ENCODE data around the gene ABCC1. TPM values are rescaled to one million over a fixed set of nuclear protein-coding genes. Genes with fewer than 3 reads are reported as not detected.
A peak's percentile ranks its signal among the peaks of the same experiment; 100 is the strongest.

The ABCC1 gene
- polyA plus RNA-seq, 3 donors, result 1.4 to 23.6 (median 3.0) TPM

GRCh38 chr16:16032271-16032979, 83.0 kb downstream of the ABCC1 start:
- peaks cover 37 to 93% of the 10 kb centered on the region in 2 donors for H3K36me3 ChIP-seq (replicated peaks in 1 of 2; ENCODE audit: control insufficient read depth in 1 of 2, insufficient read depth in 2 of 2, low read length in 2 of 2)
- no peak overlapping the region for H3K27ac Mint-ChIP-seq
- no peaks in the 10 kb centered on the region for H3K79me2 ChIP-seq (ENCODE audit: insufficient read depth, low read length)
- H3K9ac ChIP-seq (ENCODE audit: insufficient read depth, low read length, poor library complexity, severe bottlenecking), result no peak overlapping the region
- H3K27ac ChIP-seq (ENCODE audit: low read depth in 1 of 2, low read length in 2 of 2), result no peak overlapping the region
- no peaks in the 10 kb centered on the region for H3K9me3 ChIP-seq (replicated peaks in 1 of 2; ENCODE audit: control insufficient read depth in 1 of 2, insufficient read depth in 1 of 2, low read length in 2 of 2)
- H3K4me3 Mint-ChIP-seq, result no peak overlapping the region
- peaks cover 16% of the 10 kb centered on the region for H3K4me1 Mint-ChIP-seq
- H3K4me1 ChIP-seq (ENCODE audit: control insufficient read depth in 1 of 2, insufficient read depth in 2 of 2, low read length in 2 of 2), result no peaks in the 10 kb centered on the region
- DNase-seq, result no peak
- intact Hi-C loops (cut with micrococcal nuclease), result no loop called here
- peaks cover 21% of the 10 kb centered on the region for H4K20me1 ChIP-seq (ENCODE audit: insufficient read depth, low read length)
- H3K4me2 ChIP-seq (replicated peaks; ENCODE audit: extremely low read depth, low read length, poor library complexity, severe bottlenecking), result no peak overlapping the region
- H3K27me3 Mint-ChIP-seq (ENCODE audit: low read depth in 3 of 3), result no peaks in the 10 kb centered on the region
- peaks cover 52 to 82% of the 10 kb centered on the region in 2 donors for H3K36me3 Mint-ChIP-seq
- no peak for TF ChIP-seq CTCF (IDR thresholded peaks at IDR 0.05)
- H3K4me3 ChIP-seq (replicated peaks in 1 of 3; ENCODE audit: low read depth in 2 of 3, low read length in 3 of 3), result no peak overlapping the region
- whole genome bisulfite sequencing (ENCODE audit: insufficient coverage), result 94% methylated on average over 4 of the region's 5 CpGs
- H3K27me3 ChIP-seq (ENCODE audit: control insufficient read depth in 2 of 2, insufficient read depth in 2 of 2, low read length in 2 of 2), result no peaks in the 10 kb centered on the region
- no peak overlapping the region for H2AFZ ChIP-seq (ENCODE audit: insufficient read depth, low read depth, low read length, poor library complexity, severe bottlenecking)
- H3K9me3 Mint-ChIP-seq, result peaks cover 0 to 1% (median 0%) of the 10 kb centered on the region in 7 donors

GRCh38 chr16:16033208-16033717, 83.8 kb downstream of the ABCC1 start:
- Mint-ChIP-seq H3K27ac (peak overlapping the region in 2 of 7 donors; percentile 40 to 58), H3K27me3 (ENCODE audit: low read depth in 3 of 3) (no peaks in the 10 kb centered on the region), H3K9me3 (peaks cover 0 to 1% (median 0%) of the 10 kb centered on the region in 7 donors), H3K4me1 (peaks cover 16% of the 10 kb centered on the region), H3K36me3 (peaks cover 55 to 85% of the 10 kb centered on the region in 2 donors), H3K4me3 (no peak overlapping the region)
- H2AFZ ChIP-seq (ENCODE audit: insufficient read depth, low read depth, low read length, poor library complexity, severe bottlenecking), result no peak overlapping the region
- H3K4me1 ChIP-seq (ENCODE audit: control insufficient read depth in 1 of 2, insufficient read depth in 2 of 2, low read length in 2 of 2), result no peaks in the 10 kb centered on the region
- H3K9me3 ChIP-seq (replicated peaks in 1 of 2; ENCODE audit: control insufficient read depth in 1 of 2, insufficient read depth in 1 of 2, low read length in 2 of 2), result no peaks in the 10 kb centered on the region
- DNase-seq, result no peak
- H3K36me3 ChIP-seq (replicated peaks in 1 of 2; ENCODE audit: control insufficient read depth in 1 of 2, insufficient read depth in 2 of 2, low read length in 2 of 2), result peaks cover 45 to 95% of the 10 kb centered on the region in 2 donors
- no peak for TF ChIP-seq CTCF (IDR thresholded peaks at IDR 0.05)
- no peak overlapping the region for H3K4me3 ChIP-seq (replicated peaks in 1 of 3; ENCODE audit: low read depth in 2 of 3, low read length in 3 of 3)
- no peak overlapping the region for H3K4me2 ChIP-seq (replicated peaks; ENCODE audit: extremely low read depth, low read length, poor library complexity, severe bottlenecking)
- peak overlapping the region in 1 of 2 donors; percentile 2 for H3K27ac ChIP-seq (ENCODE audit: low read depth in 1 of 2, low read length in 2 of 2)
- H3K27me3 ChIP-seq (ENCODE audit: control insufficient read depth in 2 of 2, insufficient read depth in 2 of 2, low read length in 2 of 2), result no peaks in the 10 kb centered on the region
- WGBS (ENCODE audit: insufficient coverage), result 3% methylated on average over 4 of the region's 9 CpGs
- no peak overlapping the region for H3K9ac ChIP-seq (ENCODE audit: insufficient read depth, low read length, poor library complexity, severe bottlenecking)
- intact Hi-C loops (cut with micrococcal nuclease), result no loop called here
- peaks cover 12% of the 10 kb centered on the region for H4K20me1 ChIP-seq (ENCODE audit: insufficient read depth, low read length)
- no peaks in the 10 kb centered on the region for H3K79me2 ChIP-seq (ENCODE audit: insufficient read depth, low read length)
